ENCODE results near the gene MTA1.

- TF ChIP-seq EZH2phosphoT487 (IDR thresholded peaks at IDR 0.05; ENCODE audit: insufficient read depth, low read depth) (no peak), EZH2 (IDR thresholded peaks at IDR 0.05; ENCODE audit: insufficient read depth, poor library complexity, severe bottlenecking) (no peak)
Observed at GRCh38 chr14:105501504-105502291, 82.1 kb downstream of the MTA1 start.
